Testis (tissue), 3 donors: ENCODE data around the gene KIF17. TPM values are rescaled to one million over a fixed set of nuclear protein-coding genes. Genes with fewer than 3 reads are reported as not detected.

Source experiments
- DNase-seq: peaks from one replicate; pipeline ENCODE4 v3.0.0-alpha.2; 2019
- H3K27ac ChIP-seq, 2 donors: fragments of 200-600 bp; sonication (generic); one replicate each; pipeline ENCODE4 v1.5.1; 2019
- H3K27me3 ChIP-seq: fragments of 200-600 bp; sonication (generic); one replicate; pipeline ENCODE4 v1.5.1; 2019
- H3K36me3 ChIP-seq: fragments of 200-600 bp; sonication (generic); one replicate; pipeline ENCODE4 v1.5.1; 2017; ENCODE audit warnings: low read depth; ENCODE audit errors: missing control alignments
- H3K4me1 ChIP-seq: fragments of 200-600 bp; sonication (generic); one replicate; pipeline ENCODE4 v1.5.1; 2019
- H3K4me3 ChIP-seq, 2 donors: fragments of 200-600 bp; sonication (generic); one replicate each; pipeline ENCODE4 v1.5.1; 2017 to 2019
- H3K9me3 ChIP-seq: fragments of 200-600 bp; sonication (generic); one replicate; pipeline ENCODE4 v1.5.1; 2017
- POLR2A ChIP-seq: fragments of 450-650 bp; IDR thresholded peaks from one replicate; pipeline ENCODE4 v1.6.1; 2017; ENCODE audit warnings: antibody characterized with exemption, mild to moderate bottlenecking, moderate library complexity
- WGBS, 2 donors: methylation state at CpG; one replicate each; pipeline ENCODE4 v1.1.5; 2018; 5-methylcytosine and 5-hydroxymethylcytosine counted together
- intact Hi-C: fragments of 100-400 bp; cut with DNase I; formaldehyde crosslinking; loops from one replicate; pipeline ENCODE4 v1.15.1; 2023; ENCODE audit warnings: low total_unique reads
- polyA plus RNA-seq: library from polyadenylated mRNA; stranded (reverse); fragments of 350-450 nt; fragmentation: Illumina TruSeq; extraction: RNeasy Lipid Tissue Mini Kit (QIAGEN cat#74804); gene quantifications from one replicate; pipeline ENCODE4 v1.2.3, GENCODE V29; 2014; ENCODE audit warnings: low read depth, low replicate concordance; ENCODE audit not compliant: insufficient read depth
- total RNA-seq, 2 donors: library from RNA; depleted of rRNA; stranded (reverse); fragments of >200 nt; gene quantifications; one replicate each; pipeline ENCODE4 v1.2.3, GENCODE V29; 2016
- TF ChIP-seq, protein P1 (sequence below), 3 experiments: fragments of 450-650 bp in 2 of 3; fragments of 200-600 bp in 1 of 3; sonication (generic) in 1 of 3; IDR thresholded peaks; one replicate each; pipeline ENCODE4 v1.5.1; 2016 to 2019; ENCODE audit warnings: antibody characterized with exemption in 3 of 3, mild to moderate bottlenecking in 2 of 3, moderate library complexity in 1 of 3

KIF17 gene
- total and polyA plus RNA-seq, 3 donors from 2014 or later: 36.1 to 80.2 (median 54.1) TPM

DNA sequence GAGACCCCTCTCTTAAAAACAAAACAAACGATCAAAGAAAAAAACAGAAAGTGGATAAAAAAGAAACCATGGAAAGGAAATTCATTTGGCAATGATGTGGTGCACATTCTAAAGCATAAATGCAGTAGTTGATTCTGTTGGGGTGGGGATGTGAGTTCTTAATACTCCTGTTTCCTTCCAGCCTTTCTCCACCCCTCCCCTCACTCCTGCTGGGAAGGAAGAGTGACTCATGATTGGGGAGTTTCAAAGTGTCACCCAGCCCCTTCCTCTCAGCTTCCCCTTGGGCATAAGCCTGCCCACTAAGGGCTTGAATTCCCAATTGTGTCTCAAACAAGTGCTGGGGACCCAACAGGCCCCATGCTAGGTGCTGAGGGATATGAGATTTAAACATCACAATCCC is 91.3 kb downstream of the KIF17 start:
- DNase-seq: no peak
- 68 to 69% methylated on average over 1 of the region's 1 CpG for WGBS, 2 donors
- intact Hi-C loops: no loop called here
- no peaks in the 10 kb centered on the region for H3K36me3 ChIP-seq
- no peaks in the 10 kb centered on the region for H3K27me3 ChIP-seq
- no peaks in the 10 kb centered on the region for H3K9me3 ChIP-seq
- no peaks in the 10 kb centered on the region for H3K4me1 ChIP-seq
- TF ChIP-seq, protein P1, sequence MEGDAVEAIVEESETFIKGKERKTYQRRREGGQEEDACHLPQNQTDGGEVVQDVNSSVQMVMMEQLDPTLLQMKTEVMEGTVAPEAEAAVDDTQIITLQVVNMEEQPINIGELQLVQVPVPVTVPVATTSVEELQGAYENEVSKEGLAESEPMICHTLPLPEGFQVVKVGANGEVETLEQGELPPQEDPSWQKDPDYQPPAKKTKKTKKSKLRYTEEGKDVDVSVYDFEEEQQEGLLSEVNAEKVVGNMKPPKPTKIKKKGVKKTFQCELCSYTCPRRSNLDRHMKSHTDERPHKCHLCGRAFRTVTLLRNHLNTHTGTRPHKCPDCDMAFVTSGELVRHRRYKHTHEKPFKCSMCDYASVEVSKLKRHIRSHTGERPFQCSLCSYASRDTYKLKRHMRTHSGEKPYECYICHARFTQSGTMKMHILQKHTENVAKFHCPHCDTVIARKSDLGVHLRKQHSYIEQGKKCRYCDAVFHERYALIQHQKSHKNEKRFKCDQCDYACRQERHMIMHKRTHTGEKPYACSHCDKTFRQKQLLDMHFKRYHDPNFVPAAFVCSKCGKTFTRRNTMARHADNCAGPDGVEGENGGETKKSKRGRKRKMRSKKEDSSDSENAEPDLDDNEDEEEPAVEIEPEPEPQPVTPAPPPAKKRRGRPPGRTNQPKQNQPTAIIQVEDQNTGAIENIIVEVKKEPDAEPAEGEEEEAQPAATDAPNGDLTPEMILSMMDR (IDR thresholded peaks at IDR 0.05): no peak
- no peak for TF ChIP-seq POLR2A
- H3K27ac ChIP-seq: no peak overlapping the region
- no peak overlapping the region for H3K4me3 ChIP-seq

DNA sequence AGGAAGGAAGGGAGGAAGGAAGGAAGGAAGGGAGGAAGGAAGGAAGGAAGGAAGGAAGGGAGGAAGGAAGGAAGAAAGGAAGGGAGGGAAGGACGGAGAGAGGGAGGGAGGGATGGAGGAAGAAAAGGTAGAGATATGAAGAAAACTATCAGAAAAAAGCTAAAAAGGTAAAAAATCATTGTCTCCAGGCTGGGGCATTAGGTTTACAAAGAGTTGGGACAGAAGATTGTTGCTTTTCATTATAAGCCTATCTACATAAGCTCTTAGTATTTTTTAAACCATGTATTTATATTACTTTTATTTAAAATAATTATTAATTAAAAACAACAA is 91.7 kb downstream of the KIF17 start:
- TF ChIP-seq, protein P1 (IDR thresholded peaks at IDR 0.05): no peak
- no peak for TF ChIP-seq POLR2A
- 84 to 91% methylated on average over 1 of the region's 1 CpG for WGBS, 2 donors

DNA sequence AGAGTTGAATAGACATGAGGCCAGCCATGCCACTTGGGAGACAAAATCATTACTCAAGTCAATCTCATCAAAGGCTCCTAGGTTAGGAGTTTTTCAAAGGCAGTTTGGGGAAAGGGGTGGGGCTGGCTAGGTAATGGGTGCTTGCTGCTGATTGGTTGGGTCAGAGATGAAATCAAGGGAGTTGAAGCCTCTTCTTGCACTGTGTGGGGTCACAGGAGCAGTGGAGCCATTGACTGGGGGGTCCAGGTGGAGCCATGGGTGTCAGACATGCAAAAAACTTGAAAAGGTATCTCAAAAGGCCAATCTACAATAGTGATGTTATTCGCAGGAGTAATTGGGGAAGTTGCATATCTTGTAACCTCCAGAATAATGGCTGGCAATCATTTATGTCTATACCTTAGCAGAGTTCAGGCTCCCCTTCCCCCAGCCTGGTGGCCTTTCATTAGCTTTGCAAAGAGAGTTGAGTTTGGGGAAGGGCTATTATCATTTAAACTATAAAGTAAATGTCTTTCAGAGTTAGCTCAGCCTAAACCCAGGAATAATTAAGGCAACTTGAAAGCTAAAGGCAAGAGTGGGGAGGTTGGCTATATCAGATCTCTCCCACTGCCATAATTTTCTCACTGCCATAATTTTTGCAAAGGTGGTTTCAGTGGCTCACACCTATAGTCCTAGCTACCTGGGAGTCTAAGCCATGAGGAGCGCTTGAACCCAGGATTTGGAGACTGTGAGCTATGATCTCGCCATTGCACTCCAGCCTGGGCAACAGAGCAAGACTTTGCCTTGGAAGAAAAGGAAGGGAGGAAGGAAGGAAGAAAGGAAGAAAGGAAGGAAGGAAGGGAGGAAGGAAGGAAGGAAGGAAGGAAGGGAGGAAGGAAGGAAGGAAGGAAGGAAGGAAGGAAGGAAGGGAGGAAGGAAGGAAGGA is 92.4 kb downstream of the KIF17 start:
- intact Hi-C loops: no loop called here
- H3K4me3 ChIP-seq: no peak overlapping the region
- WGBS, 2 donors: 82 to 91% methylated on average over 3 of the region's 3 CpGs

More for the DNA sequence above, 91.7 kb downstream of the KIF17 start:
- H3K36me3 ChIP-seq: no peaks in the 10 kb centered on the region
- H3K27me3 ChIP-seq: no peaks in the 10 kb centered on the region
- intact Hi-C loops: no loop called here
- H3K27ac ChIP-seq: no peak overlapping the region
- H3K4me3 ChIP-seq: no peak overlapping the region
- H3K4me1 ChIP-seq: no peaks in the 10 kb centered on the region
- H3K9me3 ChIP-seq: no peaks in the 10 kb centered on the region
- DNase-seq: no peak

DNA sequence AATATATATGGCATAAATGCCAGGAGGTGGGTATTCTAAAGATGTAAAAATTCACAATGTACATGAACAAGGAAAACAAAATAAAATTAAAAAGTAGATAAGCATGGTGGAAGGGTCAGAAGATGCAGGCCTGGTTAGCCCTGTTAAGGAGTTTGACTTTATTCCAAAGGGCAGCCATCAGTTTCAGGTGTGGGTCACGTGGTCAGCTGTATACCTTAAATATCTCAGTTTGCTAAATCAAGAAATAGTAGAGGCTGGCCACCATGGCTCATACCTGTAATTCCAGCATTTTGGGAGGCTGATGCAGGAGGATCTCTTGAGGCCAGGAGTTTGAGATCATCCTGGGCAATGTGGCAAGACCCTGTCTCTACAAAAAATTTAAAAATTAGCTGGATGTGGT is 93.1 kb downstream of the KIF17 start:
- no peak overlapping the region for H3K4me3 ChIP-seq
- no peaks in the 10 kb centered on the region for H3K27me3 ChIP-seq
- no peak overlapping the region for H3K27ac ChIP-seq
- TF ChIP-seq POLR2A: no peak
- TF ChIP-seq, protein P1 (IDR thresholded peaks at IDR 0.05): no peak
- no peaks in the 10 kb centered on the region for H3K9me3 ChIP-seq
- no peak for DNase-seq
- intact Hi-C loops: no loop called here
- no peaks in the 10 kb centered on the region for H3K4me1 ChIP-seq
- H3K36me3 ChIP-seq: no peaks in the 10 kb centered on the region
- WGBS, 2 donors: 86 to 93% methylated on average over 1 of the region's 1 CpG

More for the DNA sequence above, 92.4 kb downstream of the KIF17 start:
- Histone ChIP-seq H3K4me1 (no peaks in the 10 kb centered on the region), H3K9me3 (no peaks in the 10 kb centered on the region), H3K27ac (no peak overlapping the region), H3K27me3 (no peaks in the 10 kb centered on the region), H3K36me3 (no peaks in the 10 kb centered on the region)
- no peak for DNase-seq
- no peak for TF ChIP-seq POLR2A
- TF ChIP-seq, protein P1 (IDR thresholded peaks at IDR 0.05): no peak

DNA sequence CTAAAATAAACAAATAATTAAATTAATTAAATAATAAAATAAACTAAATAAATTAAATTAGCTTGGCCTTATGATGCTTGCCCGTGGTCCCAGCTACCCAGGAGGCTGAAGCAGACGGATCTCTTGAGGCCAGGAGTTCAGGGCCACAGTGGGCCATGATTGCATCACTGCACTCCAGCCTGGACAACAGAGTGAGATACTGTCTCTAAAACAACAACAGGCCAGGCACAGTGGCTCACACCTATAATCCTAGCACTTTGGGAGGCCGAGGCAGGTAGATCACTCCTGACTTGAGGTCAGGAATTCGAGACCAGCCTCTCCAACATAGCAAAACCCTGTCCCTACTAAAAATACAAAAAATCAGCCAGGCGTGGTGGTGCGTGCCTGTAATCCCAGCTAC is 96.8 kb downstream of the KIF17 start:
- Histone ChIP-seq H3K27ac (no peak overlapping the region), H3K27me3 (no peaks in the 10 kb centered on the region), H3K4me3 (no peak overlapping the region), H3K36me3 (no peaks in the 10 kb centered on the region), H3K4me1 (no peaks in the 10 kb centered on the region), H3K9me3 (no peaks in the 10 kb centered on the region)
- TF ChIP-seq, protein P1 (IDR thresholded peaks at IDR 0.05): no peak
- no peak for TF ChIP-seq POLR2A
- intact Hi-C loops: no loop called here
- DNase-seq: no peak
- 87 to 97% methylated on average over 6 of the region's 6 CpGs for WGBS, 2 donors
